RWPE1 (cell line): Measurements from ENCODE around the gene FILIP1L.

ENCODE experiments used
- CTCF ChIA-PET: fragments of 350-600 bp; sonication (Branson Sonifier 250); formaldehyde crosslinking; extraction: SDS; loops from one replicate; lab custom pipeline; 2021; lab: Yijun Ruan, JAX
- POLR2A ChIA-PET: fragments of 400-600 bp; formaldehyde crosslinking; extraction: SDS; loops from one replicate; lab custom pipeline; 2020; ENCODE audit warnings: antibody characterized with exemption; ENCODE audit not compliant: low non-redundant PET; lab: Yijun Ruan, JAX
- DNase-seq: peaks from one replicate; pipeline ENCODE4 v3.0.0; 2012; ENCODE audit warnings: low spot score
- H3K27ac ChIP-seq: fragments of 450-650 bp; 2 replicates; pipeline ENCODE4 v1.5.1; 2017
- TF ChIP-seq, protein P1 (sequence below): fragments of 450-650 bp; conservative IDR thresholded peaks from 2 replicates; pipeline ENCODE4 v1.5.1; 2017; ENCODE audit warnings: low read depth, mild to moderate bottlenecking

Gene FILIP1L

GRCh38 chr3:99955773-99956562 is 158.3 kb downstream of the FILIP1L start:
- no peak for DNase-seq
- ChIA-PET CTCF (interaction anchor here (0.5 kb wide), 1 partner anchor 102 kb away, joined by 3 read pairs; no protein-coding TSS in a partner anchor), POLR2A (no interaction called here)
- TF ChIP-seq, protein P1, sequence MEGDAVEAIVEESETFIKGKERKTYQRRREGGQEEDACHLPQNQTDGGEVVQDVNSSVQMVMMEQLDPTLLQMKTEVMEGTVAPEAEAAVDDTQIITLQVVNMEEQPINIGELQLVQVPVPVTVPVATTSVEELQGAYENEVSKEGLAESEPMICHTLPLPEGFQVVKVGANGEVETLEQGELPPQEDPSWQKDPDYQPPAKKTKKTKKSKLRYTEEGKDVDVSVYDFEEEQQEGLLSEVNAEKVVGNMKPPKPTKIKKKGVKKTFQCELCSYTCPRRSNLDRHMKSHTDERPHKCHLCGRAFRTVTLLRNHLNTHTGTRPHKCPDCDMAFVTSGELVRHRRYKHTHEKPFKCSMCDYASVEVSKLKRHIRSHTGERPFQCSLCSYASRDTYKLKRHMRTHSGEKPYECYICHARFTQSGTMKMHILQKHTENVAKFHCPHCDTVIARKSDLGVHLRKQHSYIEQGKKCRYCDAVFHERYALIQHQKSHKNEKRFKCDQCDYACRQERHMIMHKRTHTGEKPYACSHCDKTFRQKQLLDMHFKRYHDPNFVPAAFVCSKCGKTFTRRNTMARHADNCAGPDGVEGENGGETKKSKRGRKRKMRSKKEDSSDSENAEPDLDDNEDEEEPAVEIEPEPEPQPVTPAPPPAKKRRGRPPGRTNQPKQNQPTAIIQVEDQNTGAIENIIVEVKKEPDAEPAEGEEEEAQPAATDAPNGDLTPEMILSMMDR: no peak
- no peak overlapping the region for H3K27ac ChIP-seq

DNA sequence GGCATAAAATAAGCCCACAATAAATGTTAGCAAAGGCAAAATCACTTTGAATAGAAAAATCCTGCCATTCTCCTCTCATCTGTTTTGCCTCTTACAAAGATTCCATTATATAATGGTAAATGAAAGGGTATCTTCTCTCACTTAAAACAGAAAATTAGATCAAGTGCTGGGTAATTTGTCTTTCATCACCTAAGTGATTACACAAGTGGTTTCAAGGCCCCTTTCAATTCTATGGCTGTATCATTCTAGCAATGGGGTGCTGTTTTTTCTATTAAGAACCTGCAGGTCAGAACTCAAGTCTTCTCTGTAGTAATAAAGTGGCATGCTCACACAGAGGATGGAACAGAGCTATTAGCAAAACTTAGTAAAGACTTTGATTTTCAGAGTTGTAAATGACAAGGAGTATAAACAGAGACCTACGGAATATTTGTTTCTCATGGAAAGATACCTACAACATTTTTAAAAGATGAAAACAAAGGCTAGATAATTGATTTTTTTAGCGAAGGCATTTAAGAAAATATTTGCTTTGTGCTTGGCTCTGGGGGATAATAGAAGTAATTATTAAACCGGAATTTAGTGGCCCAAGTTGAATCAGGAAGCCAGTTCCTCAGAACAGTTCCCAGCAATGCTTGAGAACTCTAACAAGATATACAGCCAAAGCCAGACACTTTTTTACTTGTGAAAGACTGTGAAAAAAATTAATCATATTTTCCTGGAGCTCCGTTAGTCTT is 159.2 kb downstream of the FILIP1L start:
- POLR2A ChIA-PET: no interaction called here

DNA sequence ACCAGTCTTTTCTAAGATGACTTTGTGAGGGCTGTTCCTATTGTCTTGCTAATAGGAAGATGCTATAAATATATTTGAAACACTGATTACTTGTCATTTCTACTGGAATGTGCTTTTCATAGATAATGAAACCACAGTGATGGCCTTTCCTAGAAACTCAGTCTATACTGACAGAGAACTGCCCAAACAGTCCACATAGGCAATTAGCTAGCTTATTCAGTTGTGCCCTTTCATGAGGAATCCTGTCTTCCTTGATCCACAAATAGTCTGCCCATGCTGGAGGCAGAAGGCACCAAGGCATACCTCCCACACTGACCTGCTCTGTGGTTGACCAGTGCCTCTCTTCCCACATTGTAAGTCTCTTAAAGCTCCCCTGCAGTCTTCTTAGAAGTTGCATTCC is 160.7 kb downstream of the FILIP1L start:
- POLR2A ChIA-PET: no interaction called here
- H3K27ac ChIP-seq: no peak overlapping the region
- no peak for DNase-seq
- CTCF ChIA-PET: interaction anchor here (0.5 kb wide), 1 partner anchor 28 kb away, joined by 3 read pairs; no protein-coding TSS in a partner anchor
- TF ChIP-seq, protein P1: no peak

More for the DNA sequence above, 159.2 kb downstream of the FILIP1L start:
- DNase-seq: no peak
- no peak overlapping the region for H3K27ac ChIP-seq
- TF ChIP-seq, protein P1: no peak
- CTCF ChIA-PET: no interaction called here

DNA sequence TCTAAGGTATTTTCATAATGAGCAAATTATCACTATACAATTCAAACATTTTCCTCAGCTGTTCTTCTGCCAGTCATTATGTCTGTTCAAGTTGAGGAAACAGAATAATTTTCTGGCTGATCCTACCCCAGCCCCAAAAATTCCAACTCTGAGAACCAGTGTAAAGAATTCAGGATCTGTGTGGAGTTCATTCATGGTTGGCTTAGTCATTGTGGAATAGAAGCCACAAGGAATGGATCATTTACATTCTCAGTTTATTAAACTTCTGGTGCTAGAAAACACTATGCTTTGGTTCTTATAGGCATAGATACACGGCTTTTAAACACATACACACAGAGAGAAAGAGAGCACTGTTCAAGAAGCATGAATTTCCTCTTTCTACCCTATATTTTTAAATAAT is 162.0 kb downstream of the FILIP1L start:
- CTCF ChIA-PET: interaction anchor here (0.5 kb wide), 1 partner anchor 9 kb away, joined by 4 read pairs; no protein-coding TSS in a partner anchor
- H3K27ac ChIP-seq: no peak overlapping the region
- TF ChIP-seq, protein P1: no peak
- no peak for DNase-seq
- POLR2A ChIA-PET: no interaction called here

DNA sequence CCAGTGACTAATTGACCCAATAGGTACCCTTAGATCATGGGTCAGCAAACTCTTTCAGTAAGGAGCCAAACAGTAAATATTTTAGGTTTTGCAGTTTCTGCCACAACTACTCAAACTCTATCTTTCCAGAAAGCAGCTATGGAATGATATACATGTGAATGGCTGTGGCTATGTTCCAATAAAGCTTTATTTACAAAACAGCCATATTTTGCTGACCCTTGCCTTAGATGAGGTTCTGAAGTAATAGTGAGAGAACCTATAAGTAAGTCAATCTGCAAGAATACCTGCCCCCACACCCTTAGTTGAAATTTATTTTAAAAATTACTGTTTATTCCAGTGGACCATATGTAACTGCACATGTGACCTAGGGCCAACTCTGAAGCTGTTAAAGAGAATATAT is 162.6 kb downstream of the FILIP1L start:
- ChIA-PET CTCF (interaction anchor here (0.5 kb wide), 1 partner anchor 8 kb away, joined by 4 read pairs; no protein-coding TSS in a partner anchor), POLR2A (no interaction called here)
- H3K27ac ChIP-seq: no peak overlapping the region

DNA sequence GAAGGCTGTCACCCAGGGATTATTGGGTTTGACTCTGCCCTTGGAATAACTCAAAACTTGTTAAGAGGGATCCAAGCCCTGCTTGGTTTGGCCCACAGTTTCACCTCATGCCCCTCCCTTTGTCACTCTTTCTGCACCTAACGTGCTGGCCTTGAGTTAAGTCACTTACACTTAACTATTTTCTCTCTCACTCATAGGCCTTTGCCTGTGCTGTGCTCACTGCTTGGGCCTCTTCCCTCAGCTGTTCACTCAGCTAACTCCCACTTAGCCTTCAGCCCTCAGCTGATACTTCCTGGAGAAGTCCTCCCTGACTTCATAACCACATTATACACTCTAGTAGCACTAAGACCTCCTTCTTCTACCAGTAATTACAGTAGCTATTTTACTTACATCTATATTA is 163.4 kb downstream of the FILIP1L start:
- no peak overlapping the region for H3K27ac ChIP-seq
- POLR2A ChIA-PET: no interaction called here
- TF ChIP-seq, protein P1: no peak
- DNase-seq: no peak
- CTCF ChIA-PET: no interaction called here

More for the DNA sequence above, 162.6 kb downstream of the FILIP1L start:
- TF ChIP-seq, protein P1: no peak
- DNase-seq: no peak
